ENCODE measurements around the gene KBTBD7. TPM values are rescaled to one million over a fixed set of nuclear protein-coding genes. Genes with fewer than 3 reads are reported as not detected.

KBTBD7 gene
- total and polyA plus RNA-seq, 10 donors: 2.8 to 14.9 (median 9.2) TPM

- no peaks in the 10 kb centered on the region for H3K9me3 ChIP-seq
- intact Hi-C loops (cut with DNase I; ENCODE audit: low total_unique reads): loop anchor here (5.0 kb wide), 1 partner anchor 61 kb away; the partner anchor contains the start of gene KBTBD6
- H3K4me1 ChIP-seq: peaks cover 5 to 54% (median 21%) of the 10 kb centered on the region in 6 donors
- WGBS, 5 donors: 95 to 97% (median 96%) methylated on average over 16 to 18 of the region's 18 CpGs
- DNase-seq: no peak
- peak overlapping the region in 4 of 8 donors; percentile 88 to 94 (median 90) for H3K27ac ChIP-seq
- H3K27me3 ChIP-seq (replicated peaks in 1 of 7): no peaks in the 10 kb centered on the region
- TF ChIP-seq POLR2AphosphoS5 (IDR thresholded peaks at IDR 0.05) (no peak), CTCF (IDR thresholded peaks at IDR 0.05 in 8 of 11, conservative IDR thresholded peaks at IDR 0.05 in 3 of 11) (no peak), POLR2A (IDR thresholded peaks at IDR 0.05) (no peak)
- H3K4me3 ChIP-seq: peak overlapping the region in 7 of 8 donors; percentile 65 to 93 (median 72)
- H3K36me3 ChIP-seq: no peaks in the 10 kb centered on the region
Observed at GRCh38 chr13:41193469-41193868, 900 bp downstream of the KBTBD7 start.

- DNase-seq: no peak
- intact Hi-C loops (cut with DNase I; ENCODE audit: low total_unique reads): no loop called here
- H3K36me3 ChIP-seq: no peaks in the 10 kb centered on the region
- H3K9me3 ChIP-seq: no peaks in the 10 kb centered on the region
- no peaks in the 10 kb centered on the region for H3K27me3 ChIP-seq (replicated peaks in 1 of 7)
- no peak overlapping the region for H3K27ac ChIP-seq
- peaks cover 3 to 32% (median 16%) of the 10 kb centered on the region in 6 donors for H3K4me1 ChIP-seq
- TF ChIP-seq POLR2A (IDR thresholded peaks at IDR 0.05): no peak
- TF ChIP-seq POLR2AphosphoS5 (IDR thresholded peaks at IDR 0.05): no peak
- no peak for TF ChIP-seq CTCF (IDR thresholded peaks at IDR 0.05 in 8 of 11, conservative IDR thresholded peaks at IDR 0.05 in 3 of 11)
- H3K4me3 ChIP-seq: no peak overlapping the region
- 93 to 96% (median 95%) methylated on average over 6 of the region's 6 CpGs for WGBS, 5 donors
Observed at GRCh38 chr13:41188584-41188983, 5.8 kb downstream of the KBTBD7 start.

GRCh38 chr13:41186481-41186880 is 7.9 kb downstream of the KBTBD7 start:
- Histone ChIP-seq H3K4me3 (no peak overlapping the region), H3K4me1 (peaks cover 0 to 13% (median 0%) of the 10 kb centered on the region in 6 donors), H3K27me3 (replicated peaks in 1 of 7) (no peaks in the 10 kb centered on the region), H3K36me3 (no peaks in the 10 kb centered on the region), H3K27ac (no peak overlapping the region), H3K9me3 (no peaks in the 10 kb centered on the region)
- WGBS, 5 donors: 91 to 98% (median 96%) methylated on average over 3 of the region's 3 CpGs
- TF ChIP-seq CTCF (IDR thresholded peaks at IDR 0.05 in 8 of 11, conservative IDR thresholded peaks at IDR 0.05 in 3 of 11) (no peak), POLR2A (IDR thresholded peaks at IDR 0.05) (no peak), POLR2AphosphoS5 (IDR thresholded peaks at IDR 0.05) (no peak)
- intact Hi-C loops (cut with DNase I; ENCODE audit: low total_unique reads): no loop called here
- DNase-seq: no peak

GRCh38 chr13:41182231-41182630 is 12.1 kb downstream of the KBTBD7 start:
- Histone ChIP-seq H3K27me3 (replicated peaks in 1 of 7) (no peaks in the 10 kb centered on the region), H3K4me3 (no peak overlapping the region), H3K4me1 (peaks cover 0 to 6% (median 0%) of the 10 kb centered on the region in 6 donors), H3K9me3 (peaks cover 0 to under 1% (median 0%) of the 10 kb centered on the region in 8 donors), H3K27ac (no peak overlapping the region), H3K36me3 (no peaks in the 10 kb centered on the region)
- intact Hi-C loops (cut with DNase I; ENCODE audit: low total_unique reads): no loop called here
- TF ChIP-seq POLR2AphosphoS5 (IDR thresholded peaks at IDR 0.05) (no peak), POLR2A (IDR thresholded peaks at IDR 0.05) (no peak), CTCF (IDR thresholded peaks at IDR 0.05 in 8 of 11, conservative IDR thresholded peaks at IDR 0.05 in 3 of 11) (no peak)
- no peak for DNase-seq

All from spleen (tissue), 11 donors.